Liver (tissue), 3 donors: Measurements from ENCODE around the gene SUCLG2.

Experiments
- FOXA1 ChIP-seq: IDR thresholded peaks from 2 replicates; pipeline ENCODE4 v1.6.1; 2016; ENCODE audit warnings: antibody characterized with exemption
- GABPA ChIP-seq, 2 donors: IDR thresholded peaks in 1 of 2; conservative IDR thresholded peaks in 1 of 2; 2 replicates each; pipeline ENCODE4 v1.6.1; 2016; ENCODE audit warnings: antibody characterized with exemption in 2 of 2, mild to moderate bottlenecking in 1 of 2, moderate library complexity in 1 of 2
- MAX ChIP-seq: IDR thresholded peaks from 2 replicates; pipeline ENCODE4 v1.6.1; 2016; ENCODE audit warnings: antibody characterized with exemption
- YY1 ChIP-seq: IDR thresholded peaks from 2 replicates; pipeline ENCODE4 v1.6.1; 2016; ENCODE audit warnings: antibody characterized with exemption, mild to moderate bottlenecking
- TF ChIP-seq, protein P1 (sequence below): fragments of 150-350 bp; IDR thresholded peaks from 2 replicates; pipeline ENCODE4 v1.5.1; 2017; ENCODE audit warnings: improper control_type of control experiment, low read depth, low read length; ENCODE audit not compliant: missing input control
- TF ChIP-seq, protein P2 (sequence below): IDR thresholded peaks from 2 replicates; pipeline ENCODE4 v1.6.1; 2016; ENCODE audit warnings: antibody characterized with exemption
- donor health status: healthy.
- donor health status: healthy.

DNA sequence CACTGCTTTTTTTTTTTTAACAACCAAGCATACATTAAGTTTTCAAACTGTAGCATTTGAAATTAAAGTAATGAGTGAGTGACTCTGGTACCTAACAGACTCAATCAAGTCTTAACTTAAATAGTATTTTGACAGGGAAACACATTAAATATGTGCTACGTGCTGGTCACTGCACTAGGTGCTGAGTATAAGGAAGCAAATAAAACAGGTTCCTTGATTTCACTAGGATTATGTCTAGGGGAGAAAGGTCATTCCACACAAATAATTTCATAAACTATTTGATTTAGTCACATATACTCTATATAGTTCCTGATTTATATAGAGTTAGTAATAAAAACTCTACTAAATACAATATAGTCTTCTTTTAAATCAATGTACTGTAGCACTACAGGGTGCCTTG lies 89.4 kb downstream of the SUCLG2 start:
- TF ChIP-seq, protein P1, sequence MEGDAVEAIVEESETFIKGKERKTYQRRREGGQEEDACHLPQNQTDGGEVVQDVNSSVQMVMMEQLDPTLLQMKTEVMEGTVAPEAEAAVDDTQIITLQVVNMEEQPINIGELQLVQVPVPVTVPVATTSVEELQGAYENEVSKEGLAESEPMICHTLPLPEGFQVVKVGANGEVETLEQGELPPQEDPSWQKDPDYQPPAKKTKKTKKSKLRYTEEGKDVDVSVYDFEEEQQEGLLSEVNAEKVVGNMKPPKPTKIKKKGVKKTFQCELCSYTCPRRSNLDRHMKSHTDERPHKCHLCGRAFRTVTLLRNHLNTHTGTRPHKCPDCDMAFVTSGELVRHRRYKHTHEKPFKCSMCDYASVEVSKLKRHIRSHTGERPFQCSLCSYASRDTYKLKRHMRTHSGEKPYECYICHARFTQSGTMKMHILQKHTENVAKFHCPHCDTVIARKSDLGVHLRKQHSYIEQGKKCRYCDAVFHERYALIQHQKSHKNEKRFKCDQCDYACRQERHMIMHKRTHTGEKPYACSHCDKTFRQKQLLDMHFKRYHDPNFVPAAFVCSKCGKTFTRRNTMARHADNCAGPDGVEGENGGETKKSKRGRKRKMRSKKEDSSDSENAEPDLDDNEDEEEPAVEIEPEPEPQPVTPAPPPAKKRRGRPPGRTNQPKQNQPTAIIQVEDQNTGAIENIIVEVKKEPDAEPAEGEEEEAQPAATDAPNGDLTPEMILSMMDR = no peak
- no peak for TF ChIP-seq MAX
- no peak for TF ChIP-seq GABPA (IDR thresholded peaks at IDR 0.05 in 1 of 2, conservative IDR thresholded peaks at IDR 0.05 in 1 of 2)
- TF ChIP-seq FOXA1 = no peak
- no peak for TF ChIP-seq YY1
- TF ChIP-seq, protein P2, sequence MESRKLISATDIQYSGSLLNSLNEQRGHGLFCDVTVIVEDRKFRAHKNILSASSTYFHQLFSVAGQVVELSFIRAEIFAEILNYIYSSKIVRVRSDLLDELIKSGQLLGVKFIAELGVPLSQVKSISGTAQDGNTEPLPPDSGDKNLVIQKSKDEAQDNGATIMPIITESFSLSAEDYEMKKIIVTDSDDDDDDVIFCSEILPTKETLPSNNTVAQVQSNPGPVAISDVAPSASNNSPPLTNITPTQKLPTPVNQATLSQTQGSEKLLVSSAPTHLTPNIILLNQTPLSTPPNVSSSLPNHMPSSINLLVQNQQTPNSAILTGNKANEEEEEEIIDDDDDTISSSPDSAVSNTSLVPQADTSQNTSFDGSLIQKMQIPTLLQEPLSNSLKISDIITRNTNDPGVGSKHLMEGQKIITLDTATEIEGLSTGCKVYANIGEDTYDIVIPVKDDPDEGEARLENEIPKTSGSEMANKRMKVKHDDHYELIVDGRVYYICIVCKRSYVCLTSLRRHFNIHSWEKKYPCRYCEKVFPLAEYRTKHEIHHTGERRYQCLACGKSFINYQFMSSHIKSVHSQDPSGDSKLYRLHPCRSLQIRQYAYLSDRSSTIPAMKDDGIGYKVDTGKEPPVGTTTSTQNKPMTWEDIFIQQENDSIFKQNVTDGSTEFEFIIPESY = no peak
